Measurements from ENCODE around the gene CEACAM20.
"Not testable (repeated sequence)": the region's sequence is repeated elsewhere in the genome, so short reads cannot be mapped to it uniquely, and the experiment has no call there.

Gene CEACAM20

GRCh38 chr19:44544031-44544430 lies 14.6 kb upstream of the CEACAM20 start:
- DNase-seq: no peak

- DNase-seq: no peak
Measured at GRCh38 chr19:44542671-44543070, 13.2 kb upstream of the CEACAM20 start.

- no peak for DNase-seq
Measured at GRCh38 chr19:44540736-44541135, 11.3 kb upstream of the CEACAM20 start.

DNA sequence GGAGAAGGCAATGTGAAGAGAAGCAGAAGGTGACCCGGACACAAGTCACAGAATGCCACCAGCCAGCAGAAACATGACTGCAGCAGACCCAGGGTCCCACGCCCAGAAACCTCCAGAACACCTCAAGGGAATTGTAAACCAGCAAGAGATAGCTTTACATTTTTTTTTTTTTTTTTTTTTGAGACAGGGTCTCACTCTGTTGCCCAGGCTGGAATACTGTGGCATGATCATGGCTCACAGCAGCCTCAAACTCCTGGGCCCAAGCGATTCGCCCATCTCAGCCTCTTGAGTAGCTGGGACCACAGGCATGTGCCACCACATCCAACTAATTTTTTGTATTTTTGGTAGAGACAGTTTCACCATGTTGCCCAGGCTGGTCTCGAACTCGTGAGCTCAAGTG lies 10.5 kb upstream of the CEACAM20 start:
- no peak for DNase-seq

- DNase-seq: peak; percentile 25
Measured at GRCh38 chr19:44539236-44539826, 9.9 kb upstream of the CEACAM20 start.

GRCh38 chr19:44535361-44535760 lies 5.9 kb upstream of the CEACAM20 start:
- DNase-seq: not testable (repeated sequence)

GRCh38 chr19:44532819-44533218 lies 3.3 kb upstream of the CEACAM20 start:
- DNase-seq: no peak

GRCh38 chr19:44530777-44531176 lies 1.3 kb upstream of the CEACAM20 start:
- no peak for DNase-seq

GRCh38 chr19:44527554-44527953 lies 1.9 kb downstream of the CEACAM20 start:
- DNase-seq: no peak

DNA sequence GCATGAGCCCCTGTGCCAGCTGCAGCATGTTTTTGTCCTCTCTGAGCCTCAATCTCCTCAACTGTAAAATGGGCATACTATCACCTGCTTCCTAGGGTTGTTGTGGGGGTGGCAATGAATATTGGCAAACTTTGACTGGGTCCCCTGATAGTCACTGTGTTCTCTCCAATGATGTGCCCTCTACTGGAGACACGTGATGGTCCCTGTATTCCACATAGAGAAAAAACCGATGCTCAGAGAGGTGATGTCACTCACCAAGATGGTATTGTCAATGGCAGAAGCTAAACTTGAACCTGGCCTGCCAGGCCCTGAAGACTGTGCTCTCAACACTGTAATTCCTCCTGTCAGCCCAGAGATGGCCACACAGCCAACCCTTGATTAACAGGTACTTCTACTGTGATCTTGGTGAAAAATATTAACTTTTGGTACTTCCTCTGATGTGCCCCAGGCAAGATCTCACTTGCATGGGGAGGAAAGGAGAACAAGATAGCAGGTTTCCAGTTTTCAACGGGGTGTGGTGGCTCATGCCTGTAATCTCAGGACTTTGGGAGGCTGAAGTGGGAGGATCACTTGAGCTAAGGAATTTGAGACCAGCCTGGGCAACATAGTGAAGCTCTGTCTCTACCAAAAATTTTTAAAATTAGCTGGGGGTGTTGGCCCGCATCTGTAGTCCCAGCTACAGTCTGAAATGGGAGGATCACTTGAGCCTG lies 3.6 kb downstream of the CEACAM20 start:
- DNase-seq: no peak

DNA sequence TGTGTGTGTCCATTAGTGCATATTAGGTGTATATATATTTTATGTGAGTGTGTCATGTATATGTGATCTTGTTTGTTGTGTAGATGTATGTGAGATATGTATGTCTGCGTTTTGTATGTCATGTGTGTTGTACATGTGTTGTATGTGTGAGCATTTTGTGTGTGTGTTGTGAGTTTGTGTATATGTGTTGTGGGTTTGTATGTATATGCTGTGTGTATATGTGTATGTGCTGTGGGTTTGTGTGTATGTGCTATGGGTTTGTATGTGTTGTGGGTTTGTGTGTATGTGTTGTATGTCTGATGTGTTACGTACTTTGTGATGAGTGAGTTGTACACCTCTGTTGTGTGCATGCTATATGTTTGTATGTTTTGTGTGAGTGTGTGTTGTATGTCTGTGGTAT lies 8.1 kb downstream of the CEACAM20 start:
- no peak for DNase-seq

- DNase-seq: no peak
Measured at GRCh38 chr19:44517146-44517545, 12.3 kb downstream of the CEACAM20 start.

GRCh38 chr19:44515907-44516306 lies 13.6 kb downstream of the CEACAM20 start:
- no peak for DNase-seq

DNA sequence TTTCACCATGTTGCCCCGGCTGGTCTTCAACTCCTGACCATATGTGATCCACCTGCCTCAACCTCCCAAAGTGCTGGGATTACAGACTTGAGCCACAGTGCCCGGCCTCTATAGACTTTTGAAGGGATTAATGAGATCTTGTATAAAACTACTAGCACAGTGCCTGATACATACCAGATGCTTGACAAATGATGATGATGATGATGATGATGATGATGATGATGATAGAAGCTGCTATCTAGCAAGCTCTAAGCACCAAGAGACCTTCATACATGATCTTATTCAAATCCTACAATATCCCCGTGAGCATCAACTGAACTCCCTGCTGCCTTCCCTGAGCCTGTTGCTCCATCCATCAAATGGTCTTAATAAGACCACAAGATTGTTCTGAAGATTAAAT lies 14.4 kb downstream of the CEACAM20 start:
- no peak for DNase-seq

- peak; percentile 28 for DNase-seq
Measured at GRCh38 chr19:44512326-44513298, 16.9 kb downstream of the CEACAM20 start.

DNA sequence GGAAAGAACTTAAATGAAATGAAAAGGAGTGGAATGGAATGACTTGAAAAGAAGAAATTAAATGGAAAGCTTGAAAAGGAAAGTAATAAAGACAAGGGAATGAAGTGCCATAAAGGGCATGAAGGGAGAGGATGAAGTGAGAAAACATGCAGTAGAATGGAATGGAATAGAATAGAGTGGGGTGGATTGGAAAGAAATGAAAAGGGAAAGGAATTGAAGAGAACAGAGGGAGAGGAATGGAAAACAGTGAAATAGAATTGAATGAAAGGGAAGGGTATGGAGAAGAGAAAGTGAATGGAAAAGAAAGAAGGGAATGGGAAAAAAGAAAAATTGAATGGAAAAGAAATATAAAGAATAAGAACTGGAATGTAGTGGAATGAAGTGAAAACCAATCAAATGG lies 20.0 kb downstream of the CEACAM20 start:
- DNase-seq: no peak

DNA sequence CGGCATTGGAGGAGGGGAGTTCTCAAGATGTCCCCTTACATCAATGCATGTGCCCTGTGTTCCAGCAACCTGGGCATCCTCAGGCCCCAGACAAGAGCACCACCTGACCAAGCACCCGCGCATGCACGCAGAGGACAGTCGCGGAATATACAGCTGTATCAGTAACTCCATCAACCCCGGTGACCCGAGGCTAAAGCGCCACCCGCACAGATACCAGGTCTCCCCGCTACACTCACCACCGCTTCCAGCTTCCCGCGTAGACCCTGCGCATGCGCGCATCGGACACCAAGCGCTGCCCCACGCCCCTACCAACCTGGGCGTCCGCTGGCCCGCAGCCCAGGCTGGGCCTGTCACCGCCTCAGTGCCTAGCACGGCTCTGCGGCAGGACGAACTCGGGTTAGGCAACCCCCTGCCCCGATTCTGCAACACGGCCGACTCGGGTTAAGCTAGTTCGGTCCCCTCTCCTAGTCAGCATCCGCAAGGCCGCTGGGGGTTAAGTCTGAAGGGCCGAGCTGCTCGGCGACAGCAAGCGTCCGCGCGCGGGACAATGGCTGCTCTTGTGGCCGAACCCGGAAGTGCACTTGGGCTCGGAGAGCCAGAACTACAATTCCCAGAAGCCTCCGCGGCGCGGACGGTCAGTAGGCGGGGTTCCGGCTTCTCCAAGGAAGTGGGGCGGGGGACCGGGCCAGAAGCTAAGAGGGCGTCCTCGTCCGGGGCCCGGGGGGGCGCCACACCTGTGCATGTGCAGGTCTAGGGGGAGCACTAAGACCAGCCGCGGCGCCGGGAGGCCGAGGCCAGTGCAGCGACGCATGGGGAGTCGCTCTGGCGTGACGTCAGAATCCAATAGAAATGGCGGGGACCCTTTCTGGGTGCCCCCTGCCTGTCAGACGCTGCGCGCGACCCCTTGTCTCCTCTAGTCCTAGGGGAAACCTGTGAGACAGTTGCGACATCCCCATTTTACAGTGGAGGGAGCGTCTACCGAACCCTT lies 29.2 kb downstream of the CEACAM20 start, which contains the start of gene ZNF180:
ZNF180 (minus strand) TSS at position 561 of the 988 bp plus-strand sequence. CDS start 3,188 bp downstream, outside the sequence.
- DNase-seq: peak; percentile 94

GRCh38 chr19:44499559-44499958 lies 29.9 kb downstream of the CEACAM20 start:
- no peak for DNase-seq

- no peak for DNase-seq
Measured at GRCh38 chr19:44498988-44499387, 30.5 kb downstream of the CEACAM20 start.

DNA sequence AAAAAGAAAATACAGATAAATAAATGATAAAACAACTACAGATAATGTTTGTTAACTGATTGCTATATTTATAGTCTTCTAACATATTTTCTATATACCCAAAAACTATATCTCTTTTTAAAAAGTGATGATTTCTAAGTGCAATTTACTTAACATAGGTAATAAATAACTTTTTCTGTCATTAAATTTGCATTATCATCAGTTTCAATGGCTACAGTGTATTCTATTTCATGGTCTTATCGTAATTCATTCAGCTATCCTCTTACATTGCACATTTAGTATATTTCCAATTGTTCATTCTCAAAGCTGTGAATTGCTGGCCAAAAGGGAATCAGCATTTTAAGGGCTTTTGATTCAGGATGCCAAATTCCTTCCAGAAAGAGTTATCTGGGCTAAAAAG lies 32.8 kb downstream of the CEACAM20 start:
- DNase-seq: no peak

GRCh38 chr19:44476559-44477408 lies 52.7 kb downstream of the CEACAM20 start:
- DNase-seq: peak; percentile 26
